HG02938 (cell line): ENCODE measurements around the gene ZIC3.

Experiments
- ATAC-seq: cut with Tn5 transposase; IDR thresholded peaks from one replicate; pipeline ENCODE4 v1.9.1; 2021; ENCODE audit warnings: mild to moderate bottlenecking, moderate library complexity; ENCODE audit not compliant: unreplicated experiment

The ZIC3 gene

DNA sequence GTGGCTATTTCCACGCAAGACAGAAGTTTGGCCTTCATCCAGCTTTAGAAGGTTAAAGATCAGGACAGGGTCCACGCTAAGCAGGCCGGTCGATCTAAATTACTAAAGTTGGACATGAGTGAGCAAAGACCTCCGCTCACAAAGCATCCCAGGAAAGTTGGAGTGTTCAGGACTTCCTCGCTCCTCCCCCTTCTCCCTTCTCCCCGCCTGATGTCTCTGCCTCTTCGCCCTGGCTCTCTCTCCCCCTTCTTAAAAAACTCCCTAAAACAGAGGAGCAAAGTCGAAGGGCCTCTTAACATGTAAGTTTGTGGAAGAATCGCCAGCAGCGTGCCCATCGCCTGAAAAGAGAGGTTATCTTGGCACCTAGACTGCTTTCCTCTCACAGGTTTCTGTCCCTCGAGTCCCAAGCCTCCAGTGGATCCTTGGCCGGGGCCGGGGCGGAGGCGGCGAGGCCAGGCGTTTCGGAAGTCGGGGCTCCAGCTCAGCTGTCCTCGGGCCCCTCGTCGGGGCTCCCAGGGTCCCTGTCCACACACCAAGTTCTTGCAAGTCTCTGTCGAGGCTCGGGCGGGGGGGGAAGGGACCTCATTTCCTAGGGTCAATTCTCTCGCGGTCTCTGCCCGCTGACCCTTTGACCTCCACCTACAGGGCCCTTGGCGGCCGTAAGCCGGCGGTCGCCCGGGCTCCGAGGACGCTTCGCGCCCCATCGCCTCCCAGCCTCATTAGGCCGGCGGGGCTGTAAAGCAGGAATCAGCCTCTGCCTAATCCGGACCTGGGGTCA, 7.6 kb downstream of the ZIC3 start:
- ATAC-seq: no peak

DNA sequence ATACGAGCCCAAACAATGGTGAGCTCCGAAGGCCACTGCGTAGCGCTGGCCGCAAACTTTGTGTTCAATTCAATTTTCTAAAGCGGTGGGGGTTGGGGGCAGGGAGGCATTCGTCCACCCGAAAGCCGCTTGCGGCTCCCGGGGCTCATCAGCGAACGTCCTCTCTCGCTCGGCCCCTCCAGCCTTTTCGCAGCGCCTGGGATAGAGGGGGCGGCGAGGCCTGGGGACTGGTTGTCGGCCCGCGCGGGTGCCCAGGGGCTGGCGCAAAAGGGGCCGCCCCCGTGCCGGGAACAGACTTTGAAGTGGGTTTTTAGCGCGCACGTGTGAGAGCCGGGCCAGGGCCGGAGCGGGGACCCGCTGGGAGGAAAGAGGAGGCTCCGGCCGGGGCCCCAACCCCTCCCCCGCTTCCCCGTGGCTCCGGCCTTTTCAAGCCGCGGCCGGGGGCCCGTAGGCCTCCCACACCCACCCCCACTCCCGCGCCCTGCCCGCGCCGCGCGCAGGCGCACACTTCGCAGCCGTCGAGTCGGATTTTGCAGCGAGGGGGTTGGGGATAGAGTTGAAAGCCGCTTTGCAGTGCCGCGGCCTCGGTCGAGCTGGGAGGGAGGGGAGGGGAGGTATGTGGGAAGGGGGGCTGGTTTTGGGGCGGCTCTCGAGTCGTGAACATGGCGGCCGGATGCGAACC, 8.3 kb downstream of the ZIC3 start:
- no peak for ATAC-seq

DNA sequence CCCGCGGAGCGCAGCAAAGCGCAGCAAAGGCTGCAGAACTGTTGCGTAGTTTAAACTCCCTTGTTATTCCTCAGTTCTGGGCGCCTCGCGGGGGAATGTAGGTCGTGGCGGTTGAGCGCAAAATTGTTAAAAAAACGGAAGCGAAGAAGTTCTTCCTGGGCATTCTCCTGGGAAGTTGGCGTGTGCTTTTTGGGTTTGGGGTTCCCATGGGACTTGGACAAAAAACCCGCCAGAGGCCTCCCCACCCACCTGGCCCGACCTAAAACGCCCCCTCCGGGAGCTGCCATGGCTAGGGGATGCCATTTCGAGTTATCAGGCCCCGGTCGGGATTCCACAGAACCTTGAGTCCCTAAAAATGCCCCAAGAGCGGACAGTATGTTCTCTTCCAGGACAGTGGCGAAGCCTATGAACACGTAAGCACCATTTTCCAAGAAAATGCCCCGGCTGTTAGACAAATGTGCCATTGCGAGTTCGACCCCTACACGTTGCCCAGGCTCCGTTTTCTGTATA, 8.9 kb downstream of the ZIC3 start:
- ATAC-seq: no peak

DNA sequence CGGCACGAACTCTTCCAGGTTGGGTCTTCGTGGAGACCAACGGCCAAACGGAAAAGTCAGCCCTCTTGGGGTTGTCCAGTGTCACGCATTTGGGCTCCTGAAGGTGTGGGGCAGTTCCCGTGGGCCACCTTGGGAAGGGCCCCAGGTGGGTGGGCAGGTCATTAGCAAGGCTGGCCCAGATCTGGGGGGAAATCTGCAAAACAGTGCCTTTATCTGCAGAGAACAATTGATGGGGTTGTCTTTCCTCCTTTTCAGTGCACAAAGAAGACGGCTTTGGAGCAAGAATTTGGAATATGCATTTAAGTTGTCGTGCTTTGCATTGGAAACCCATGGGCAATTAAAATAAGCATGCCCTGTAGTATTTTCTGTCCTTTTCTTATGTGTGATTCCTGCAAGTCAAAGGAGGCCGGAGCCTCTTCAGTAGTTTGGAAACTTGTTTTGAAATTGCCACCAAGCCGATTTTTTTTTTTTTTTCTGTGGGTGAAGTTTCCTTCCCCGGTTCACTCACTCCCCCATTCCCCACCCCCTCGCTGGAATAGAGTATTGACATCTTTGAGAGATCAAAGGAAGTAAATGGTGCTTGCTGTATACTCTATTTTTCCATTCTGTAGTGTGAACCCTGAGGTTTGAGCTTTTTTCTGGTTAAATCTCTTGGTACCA, 9.8 kb downstream of the ZIC3 start:
- ATAC-seq: no peak

DNA sequence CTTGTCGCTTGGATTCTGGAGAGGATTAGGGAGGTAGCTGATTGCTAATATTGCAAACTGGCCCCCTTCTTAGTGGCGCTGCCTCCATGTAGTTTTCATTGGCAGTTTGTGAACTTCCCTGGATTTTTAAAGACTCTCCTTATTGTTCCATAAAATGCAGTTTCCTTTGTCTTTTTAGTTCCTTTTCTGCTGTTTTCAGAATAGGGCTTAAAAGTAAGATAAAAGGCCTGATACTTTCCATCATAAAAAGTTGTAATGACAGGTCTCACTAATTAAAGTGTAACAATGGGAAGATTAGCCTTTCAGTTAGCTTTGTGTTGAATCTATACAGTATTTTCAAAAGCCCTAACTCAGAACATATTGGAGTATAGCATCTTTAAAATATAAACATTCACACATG, 21.2 kb downstream of the ZIC3 start:
- no peak for ATAC-seq

DNA sequence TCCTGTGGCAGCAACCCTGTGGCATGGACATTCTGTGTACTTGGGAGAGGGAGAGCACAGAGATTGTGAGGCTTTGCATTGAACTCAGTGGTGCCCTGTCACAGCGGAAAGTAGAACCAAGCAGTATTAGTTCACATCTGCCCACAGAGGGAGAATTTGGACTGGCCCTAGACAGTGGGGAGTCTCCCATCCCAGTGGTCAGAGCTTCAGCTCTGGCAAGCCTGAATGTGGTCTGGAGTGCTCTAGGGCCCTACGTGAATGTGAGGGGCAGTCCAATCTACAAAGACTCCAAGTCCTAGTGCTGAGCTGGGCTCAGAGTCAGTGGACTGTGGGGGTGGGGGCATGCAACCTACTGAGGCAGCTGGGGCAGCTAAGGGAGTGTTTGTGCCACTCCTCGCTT, 34.8 kb downstream of the ZIC3 start:
- no peak for ATAC-seq
